SH-SY5Y (cell line): ENCODE measurements around the gene TENM4.

Source experiments
- GATA2 ChIP-seq: IDR thresholded peaks from 2 replicates; pipeline ENCODE4 v1.6.1; 2011; ENCODE audit warnings: mild to moderate bottlenecking, low read depth, low read length
- GATA3 ChIP-seq: IDR thresholded peaks from 2 replicates; pipeline ENCODE4 v1.6.1; 2011; ENCODE audit warnings: low read depth, mild to moderate bottlenecking, low read length, moderate library complexity

- no peak for TF ChIP-seq GATA3
- no peak for TF ChIP-seq GATA2
Observed at GRCh38 chr11:79077702-79078330, 363.0 kb downstream of the TENM4 start.
